ENCODE data around the gene TGOLN2.

DNA sequence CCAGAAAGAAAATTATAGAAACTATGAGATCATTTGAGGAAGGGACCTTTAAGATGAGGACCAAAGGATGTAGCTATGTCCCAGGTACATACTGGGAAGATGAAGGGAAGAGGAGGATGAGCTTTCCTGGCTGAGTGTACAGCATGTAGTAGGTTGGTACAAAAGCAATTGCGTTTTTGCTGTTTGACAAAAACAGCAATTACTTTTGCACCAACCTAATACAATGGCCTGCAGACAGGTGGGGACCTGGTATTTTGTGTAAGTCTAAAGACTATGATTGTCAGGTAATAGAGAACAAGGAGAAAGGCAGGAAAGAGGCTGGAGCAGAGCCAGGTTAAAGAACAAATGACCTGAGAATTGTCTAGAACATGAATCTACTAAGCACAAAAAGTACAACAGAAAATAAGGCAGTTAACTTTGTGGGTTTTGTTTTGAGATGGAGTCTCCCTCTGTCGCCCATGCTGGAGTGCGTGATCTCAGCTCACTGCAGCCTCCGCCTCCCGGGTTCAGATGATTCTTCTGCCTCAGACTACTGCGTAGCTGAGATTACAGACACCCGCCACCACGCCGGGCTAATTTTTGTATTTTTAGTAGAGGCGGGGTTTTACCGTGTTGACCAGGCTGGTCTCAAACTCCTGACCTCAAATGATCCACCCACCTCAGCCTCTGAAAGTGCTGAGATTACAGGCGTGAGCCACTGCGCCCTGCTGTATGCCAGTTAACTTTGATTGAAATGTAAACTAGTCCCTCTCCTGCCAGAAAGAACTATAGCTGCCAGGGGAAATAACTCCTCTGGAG is 3.2 kb upstream of the TGOLN2 start:
- TF ChIP-seq, protein P1, sequence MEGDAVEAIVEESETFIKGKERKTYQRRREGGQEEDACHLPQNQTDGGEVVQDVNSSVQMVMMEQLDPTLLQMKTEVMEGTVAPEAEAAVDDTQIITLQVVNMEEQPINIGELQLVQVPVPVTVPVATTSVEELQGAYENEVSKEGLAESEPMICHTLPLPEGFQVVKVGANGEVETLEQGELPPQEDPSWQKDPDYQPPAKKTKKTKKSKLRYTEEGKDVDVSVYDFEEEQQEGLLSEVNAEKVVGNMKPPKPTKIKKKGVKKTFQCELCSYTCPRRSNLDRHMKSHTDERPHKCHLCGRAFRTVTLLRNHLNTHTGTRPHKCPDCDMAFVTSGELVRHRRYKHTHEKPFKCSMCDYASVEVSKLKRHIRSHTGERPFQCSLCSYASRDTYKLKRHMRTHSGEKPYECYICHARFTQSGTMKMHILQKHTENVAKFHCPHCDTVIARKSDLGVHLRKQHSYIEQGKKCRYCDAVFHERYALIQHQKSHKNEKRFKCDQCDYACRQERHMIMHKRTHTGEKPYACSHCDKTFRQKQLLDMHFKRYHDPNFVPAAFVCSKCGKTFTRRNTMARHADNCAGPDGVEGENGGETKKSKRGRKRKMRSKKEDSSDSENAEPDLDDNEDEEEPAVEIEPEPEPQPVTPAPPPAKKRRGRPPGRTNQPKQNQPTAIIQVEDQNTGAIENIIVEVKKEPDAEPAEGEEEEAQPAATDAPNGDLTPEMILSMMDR (IDR thresholded peaks at IDR 0.05; ENCODE audit: insufficient read depth, low read length), result no peak
- TF ChIP-seq POLR2AphosphoS5 (IDR thresholded peaks at IDR 0.05; ENCODE audit: low read depth), result no peak

All from HL-60 (cell line).